Measurements from ENCODE around the gene TPRX1.
"Not testable (repeated sequence)": the region's sequence is repeated elsewhere in the genome, so short reads cannot be mapped to it uniquely, and the experiment has no call there.

Gene TPRX1

GRCh38 chr19:47765523-47766358 lies 38.6 kb downstream of the TPRX1 start:
- peak; percentile 13 to 38 for DNase-seq

- DNase-seq, result not testable (repeated sequence)
Observed at GRCh38 chr19:47764705-47765104, 39.6 kb downstream of the TPRX1 start.

DNA sequence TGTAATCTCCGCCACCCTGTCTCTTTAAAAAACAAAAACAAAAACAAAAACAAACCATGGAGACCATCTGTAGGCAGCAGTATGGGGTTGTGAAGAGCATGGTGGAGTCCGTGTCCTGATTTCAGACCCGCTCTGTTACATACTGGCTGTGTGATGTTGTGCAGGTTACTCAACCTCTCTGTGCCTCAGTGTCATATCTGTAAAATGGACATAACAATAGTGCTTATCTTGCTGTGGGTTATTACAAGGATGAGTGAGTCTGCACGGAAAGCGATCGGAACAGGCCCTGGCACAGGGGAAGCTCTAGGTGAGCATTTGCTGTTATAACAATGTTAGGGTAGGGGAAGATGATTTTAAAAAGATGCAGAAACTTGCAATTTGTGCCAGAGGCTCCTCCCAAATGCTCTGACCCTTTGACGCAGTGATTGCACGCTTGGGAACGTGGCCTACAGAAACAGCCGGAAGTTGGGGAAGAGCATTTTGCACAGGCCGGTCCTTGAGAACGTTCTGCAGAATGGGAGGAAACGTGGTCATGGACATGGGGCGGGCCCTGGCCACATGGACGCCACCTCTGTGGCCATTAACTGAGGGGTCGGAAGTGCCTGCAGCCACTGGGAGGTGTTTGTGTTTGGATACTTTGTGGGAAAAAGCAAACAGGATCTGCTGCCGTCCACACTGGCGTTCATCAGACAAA lies 41.6 kb downstream of the TPRX1 start:
- no peak for DNase-seq

- no peak for DNase-seq
Observed at GRCh38 chr19:47762151-47762550, 42.2 kb downstream of the TPRX1 start.

GRCh38 chr19:47761566-47761965 lies 42.8 kb downstream of the TPRX1 start:
- no peak for DNase-seq

GRCh38 chr19:47760632-47760999 lies 43.7 kb downstream of the TPRX1 start:
- DNase-seq, result no peak

GRCh38 chr19:47758443-47758804 lies 45.9 kb downstream of the TPRX1 start:
- DNase-seq, result no peak

- DNase-seq, result no peak
Observed at GRCh38 chr19:47757617-47758442, 46.5 kb downstream of the TPRX1 start.

- no peak for DNase-seq
Observed at GRCh38 chr19:47756953-47757608, 47.3 kb downstream of the TPRX1 start.

- no peak for DNase-seq
Observed at GRCh38 chr19:47756627-47756929, 47.8 kb downstream of the TPRX1 start.

- no peak for DNase-seq
Observed at GRCh38 chr19:47755762-47756626, 48.4 kb downstream of the TPRX1 start.

DNA sequence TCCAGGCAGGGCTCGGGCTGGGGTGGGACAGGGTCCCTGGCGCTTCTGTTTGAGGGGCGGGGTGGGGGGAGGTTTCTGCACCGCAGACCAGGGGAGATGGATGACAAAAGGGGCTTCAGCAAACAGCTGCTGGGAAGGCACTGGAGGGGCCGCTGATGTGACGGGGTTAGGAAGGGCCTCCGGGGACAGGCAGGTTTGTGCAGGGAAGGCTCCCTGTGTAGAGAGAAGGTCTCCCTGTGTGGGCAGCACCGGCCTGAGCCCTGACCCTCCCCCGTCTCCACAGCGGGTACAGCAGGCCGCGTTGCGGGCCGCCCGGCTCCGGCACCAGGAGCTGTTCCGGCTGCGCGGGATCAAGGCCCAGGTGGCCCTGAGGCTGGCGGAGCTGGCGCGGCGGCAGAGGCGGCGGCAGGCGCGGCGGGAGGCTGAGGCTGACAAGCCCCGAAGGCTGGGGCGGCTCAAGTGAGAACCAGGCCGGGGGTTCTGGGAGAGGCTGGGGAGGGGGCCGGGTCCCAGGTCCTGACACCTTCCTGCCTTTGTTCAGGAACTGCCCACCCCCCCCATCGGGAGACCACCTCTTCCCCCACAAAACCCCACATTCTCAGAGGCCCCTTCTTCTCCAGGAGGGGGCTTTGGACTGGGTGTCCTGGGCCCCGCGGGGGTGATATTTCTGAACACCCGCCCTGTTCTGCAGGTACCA lies 49.1 kb downstream of the TPRX1 start:
- no peak for DNase-seq

DNA sequence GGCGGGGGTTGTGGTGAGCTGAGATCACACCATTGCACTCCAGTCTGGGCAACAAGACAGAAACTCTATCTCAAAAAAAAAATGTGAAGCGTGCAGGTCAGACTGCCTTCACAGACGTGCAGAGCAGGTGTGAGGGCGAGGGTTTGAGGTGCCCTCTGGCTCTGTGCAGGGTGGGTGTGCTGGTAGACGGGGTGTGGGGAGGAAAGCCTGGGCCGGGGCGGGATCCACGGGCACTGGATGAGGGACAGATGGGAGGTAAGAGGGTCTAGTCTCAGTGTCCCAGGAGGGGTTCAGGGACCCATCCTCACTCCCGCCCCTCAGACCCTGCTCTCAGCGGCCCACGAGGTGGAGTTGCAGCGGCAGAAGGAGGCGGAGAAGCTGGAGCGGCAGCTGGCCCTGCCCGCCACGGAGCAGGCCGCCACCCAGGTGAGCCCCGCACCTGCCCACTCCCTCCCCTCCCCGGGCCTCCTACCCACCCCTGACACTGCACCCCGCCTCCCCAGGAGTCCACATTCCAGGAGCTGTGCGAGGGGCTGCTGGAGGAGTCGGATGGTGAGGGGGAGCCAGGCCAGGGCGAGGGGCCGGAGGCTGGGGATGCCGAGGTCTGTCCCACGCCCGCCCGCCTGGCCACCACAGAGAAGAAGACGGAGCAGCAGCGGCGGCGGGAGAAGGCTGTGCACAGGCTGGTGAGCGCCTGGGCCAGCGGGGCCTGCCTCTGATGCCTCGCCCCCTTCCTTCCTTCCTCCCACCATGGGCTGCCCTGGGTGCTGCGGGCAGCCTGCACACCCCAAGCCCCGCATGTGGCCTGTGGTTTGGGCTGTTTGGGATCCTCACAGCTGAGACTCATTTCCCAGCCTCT lies 49.9 kb downstream of the TPRX1 start:
- no peak for DNase-seq

GRCh38 chr19:47752440-47753211 lies 51.7 kb downstream of the TPRX1 start:
- no peak for DNase-seq
